Loucy (cell line): Measurements from ENCODE around the gene CAMTA1.

Experiments
- H2AFZ ChIP-seq: fragments of 200-600 bp; sonication (generic); 2 replicates; pipeline ENCODE4 v1.6.0; 2016; ENCODE audit warnings: antibody characterized with exemption, mild to moderate bottlenecking, low read length, moderate library complexity
- H3F3A ChIP-seq: fragments of 200-600 bp; 2 replicates; pipeline ENCODE4 v1.6.0; 2016; ENCODE audit warnings: antibody characterized with exemption, low read depth, mild to moderate bottlenecking
- H3K27me3 ChIP-seq: fragments of 200-600 bp; sonication (generic); 2 replicates; pipeline ENCODE4 v1.6.1; 2014; ENCODE audit warnings: low read length, mild to moderate bottlenecking; ENCODE audit not compliant: insufficient read depth, poor library complexity, severe bottlenecking
- H3K36me3 ChIP-seq: fragments of 200-600 bp; sonication (generic); 2 replicates; pipeline ENCODE4 v1.6.1; 2016; ENCODE audit warnings: low read length; ENCODE audit not compliant: insufficient read depth
- H3K4me1 ChIP-seq: fragments of 200-600 bp; sonication (generic); 2 replicates; pipeline ENCODE4 v1.5.1; 2014; ENCODE audit warnings: low read length, mild to moderate bottlenecking; ENCODE audit not compliant: insufficient read depth, poor library complexity, severe bottlenecking
- H3K4me2 ChIP-seq: fragments of 200-600 bp; sonication (generic); 2 replicates; pipeline ENCODE4 v1.6.0; 2014; ENCODE audit warnings: antibody characterized with exemption, low read length, low read depth, mild to moderate bottlenecking; ENCODE audit not compliant: poor library complexity, severe bottlenecking
- H3K4me3 ChIP-seq: fragments of 200-600 bp; sonication (generic); 2 replicates; pipeline ENCODE4 v1.5.1; 2014; ENCODE audit warnings: low read length, mild to moderate bottlenecking, mixed read lengths; ENCODE audit not compliant: poor library complexity, severe bottlenecking
- H3K79me2 ChIP-seq: fragments of 200-600 bp; sonication (generic); 2 replicates; pipeline ENCODE4 v1.6.1; 2014; ENCODE audit warnings: low read length; ENCODE audit not compliant: insufficient read depth
- H3K9ac ChIP-seq: fragments of 200-600 bp; sonication (generic); 2 replicates; pipeline ENCODE4 v1.6.0; 2014; ENCODE audit warnings: mild to moderate bottlenecking, low read depth, low read length, moderate library complexity; ENCODE audit not compliant: poor library complexity, severe bottlenecking
- H3K9me2 ChIP-seq: fragments of 200-600 bp; sonication (generic); replicated peaks from 2 replicates; pipeline ENCODE4 v1.6.1; 2016; ENCODE audit warnings: low read depth, low read length, mixed read lengths
- H3K9me3 ChIP-seq: fragments of 200-600 bp; sonication (generic); 2 replicates; pipeline ENCODE4 v1.6.1; 2014; ENCODE audit warnings: mild to moderate bottlenecking, antibody characterized with exemption, low read length, low read depth; ENCODE audit not compliant: insufficient read depth
- H4K20me1 ChIP-seq: fragments of 200-600 bp; sonication (generic); 2 replicates; pipeline ENCODE4 v1.6.0; 2014; ENCODE audit warnings: antibody characterized with exemption, low read length, mild to moderate bottlenecking; ENCODE audit not compliant: insufficient read depth, poor library complexity, severe bottlenecking
- CTCF ChIP-seq: fragments of 200-600 bp; sonication (generic); conservative IDR thresholded peaks from 2 replicates; pipeline ENCODE4 v1.5.1; 2014; ENCODE audit warnings: mild to moderate bottlenecking, antibody characterized with exemption, low read length
- EZH2phosphoT487 ChIP-seq: fragments of 200-600 bp; IDR thresholded peaks from 2 replicates; pipeline ENCODE4 v1.6.1; 2018; ENCODE audit warnings: antibody characterized with exemption, mild to moderate bottlenecking, moderate library complexity, borderline replicate concordance

Gene CAMTA1

DNA sequence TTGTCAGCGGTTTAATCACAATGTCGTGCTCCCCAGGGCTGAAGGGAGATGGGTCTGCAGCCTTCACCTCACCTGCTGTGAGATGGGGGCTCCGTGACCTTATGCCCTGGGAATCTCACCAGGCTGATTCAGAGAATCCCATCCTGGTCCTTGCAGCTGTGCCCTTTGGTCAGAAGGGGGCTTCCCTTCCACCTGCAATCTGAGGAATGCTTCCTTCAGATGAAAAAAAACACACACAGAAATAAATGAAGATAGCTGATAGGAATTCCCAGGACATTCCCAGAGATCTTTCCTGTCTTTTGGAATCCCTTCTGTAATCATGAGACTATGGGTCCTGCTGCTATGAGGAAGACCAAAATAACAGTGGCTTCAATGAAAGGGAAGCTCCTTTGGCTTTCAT lies 858.8 kb downstream of the CAMTA1 start:
- Histone ChIP-seq H2AFZ (no peak overlapping the region), H3K9ac (no peak overlapping the region), H3K79me2 (no peaks in the 10 kb centered on the region), H3K4me1 (no peaks in the 10 kb centered on the region), H3K27me3 (no peaks in the 10 kb centered on the region), H3K4me3 (no peak overlapping the region), H3F3A (no peaks in the 10 kb centered on the region), H3K9me3 (no peaks in the 10 kb centered on the region), H3K9me2 (no peaks in the 10 kb centered on the region), H3K36me3 (no peaks in the 10 kb centered on the region), H3K4me2 (no peak overlapping the region), H4K20me1 (no peaks in the 10 kb centered on the region)
- no peak for TF ChIP-seq EZH2phosphoT487
- no peak for TF ChIP-seq CTCF

DNA sequence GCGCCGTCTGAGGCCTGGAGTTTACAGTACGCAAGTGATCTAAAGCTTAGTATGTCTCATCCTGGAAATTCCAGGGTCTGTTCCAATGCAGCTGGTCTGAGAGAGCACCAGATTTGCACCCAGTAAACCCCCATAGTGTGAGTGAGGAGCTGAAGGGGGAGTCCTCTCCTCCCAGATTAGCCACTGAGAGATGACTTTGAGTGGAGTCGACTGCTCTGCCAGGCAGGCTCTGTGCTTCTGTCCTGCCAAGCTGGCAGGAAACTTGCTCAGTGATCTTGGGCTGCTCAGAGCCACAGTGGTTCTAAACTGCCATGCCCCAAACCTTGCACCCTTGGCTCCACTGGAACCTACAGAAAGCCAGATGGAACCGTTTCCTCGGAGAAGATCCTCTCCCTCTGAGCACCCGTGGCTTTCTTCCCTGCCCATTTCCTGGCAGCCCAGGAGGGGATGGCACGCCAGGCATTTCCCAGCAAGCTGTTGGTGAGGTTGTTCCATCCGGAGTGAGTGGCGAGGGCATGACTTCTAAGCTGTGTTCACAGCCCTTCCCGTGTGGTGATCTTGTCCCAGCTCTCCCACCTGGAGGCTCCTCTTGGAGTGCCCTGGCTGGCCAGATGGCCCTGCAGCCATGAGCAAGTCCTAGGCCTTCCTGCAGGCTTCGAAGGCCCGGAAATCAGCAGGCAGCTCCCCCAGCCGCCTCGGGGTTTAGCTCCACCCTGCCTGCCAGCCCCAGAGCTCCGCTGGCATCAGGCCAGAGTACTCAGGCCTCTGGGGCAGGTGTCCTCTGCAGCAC lies 859.9 kb downstream of the CAMTA1 start:
- TF ChIP-seq EZH2phosphoT487 (no peak), CTCF (no peak)
- Histone ChIP-seq H3F3A (no peaks in the 10 kb centered on the region), H3K9ac (no peak overlapping the region), H3K36me3 (no peaks in the 10 kb centered on the region), H2AFZ (no peak overlapping the region), H3K79me2 (no peaks in the 10 kb centered on the region), H4K20me1 (no peaks in the 10 kb centered on the region), H3K4me1 (no peaks in the 10 kb centered on the region), H3K27me3 (no peaks in the 10 kb centered on the region), H3K4me2 (no peak overlapping the region), H3K4me3 (no peak overlapping the region), H3K9me3 (no peaks in the 10 kb centered on the region), H3K9me2 (no peaks in the 10 kb centered on the region)

DNA sequence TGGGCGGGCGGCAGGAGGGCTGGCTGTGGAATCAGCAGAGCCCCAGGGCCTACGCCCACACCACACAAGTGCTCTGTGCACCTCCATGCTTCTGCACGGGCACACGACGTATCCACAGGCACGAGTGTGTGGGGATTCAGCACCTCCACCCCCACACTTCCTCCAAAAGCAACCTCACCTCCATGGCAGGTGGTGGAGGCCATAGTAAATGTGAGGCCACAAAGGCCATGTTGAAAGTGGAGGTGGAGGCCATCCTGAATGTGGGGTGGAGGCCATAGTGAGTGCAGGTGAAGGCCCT lies 860.4 kb downstream of the CAMTA1 start:
- no peaks in the 10 kb centered on the region for H3K4me1 ChIP-seq
- H4K20me1 ChIP-seq = no peaks in the 10 kb centered on the region
- H3K9me2 ChIP-seq = no peaks in the 10 kb centered on the region
- H3K79me2 ChIP-seq = no peaks in the 10 kb centered on the region
- no peaks in the 10 kb centered on the region for H3K9me3 ChIP-seq
- H3K4me3 ChIP-seq = no peak overlapping the region
- TF ChIP-seq CTCF (no peak), EZH2phosphoT487 (no peak)
- H3K9ac ChIP-seq = no peak overlapping the region
- H3K36me3 ChIP-seq = no peaks in the 10 kb centered on the region
- no peaks in the 10 kb centered on the region for H3K27me3 ChIP-seq
- H3F3A ChIP-seq = no peaks in the 10 kb centered on the region
- no peak overlapping the region for H2AFZ ChIP-seq
- no peak overlapping the region for H3K4me2 ChIP-seq
